ENCODE measurements around the gene CLDN1.
"Not testable (repeated sequence)": the region's sequence is repeated elsewhere in the genome, so short reads cannot be mapped to it uniquely, and the experiment has no call there.

CLDN1 gene

GRCh38 chr3:190279690-190280089 lies 42.6 kb downstream of the CLDN1 start:
- Histone ChIP-seq H3K27ac (ENCODE audit: low read depth, low read length) (no peak overlapping the region), H3K9ac (ENCODE audit: low read depth in 1 of 2, low read length in 2 of 2) (no peak overlapping the region), H3K4me3 (ENCODE audit: low read depth in 1 of 2, low read length in 2 of 2) (no peak overlapping the region), H3K36me3 (ENCODE audit: control insufficient read depth in 1 of 2, insufficient read depth in 2 of 2, low read length in 2 of 2) (no peaks in the 10 kb centered on the region), H3K27me3 (ENCODE audit: control insufficient read depth in 1 of 2, insufficient read depth in 2 of 2, low read length in 2 of 2) (no peaks in the 10 kb centered on the region), H3K9me3 (ENCODE audit: control insufficient read depth in 1 of 2, low read length in 2 of 2) (no peaks in the 10 kb centered on the region), H3K4me1 (ENCODE audit: control insufficient read depth in 1 of 2, insufficient read depth in 2 of 2, low read length in 2 of 2) (no peaks in the 10 kb centered on the region)

GRCh38 chr3:190272747-190273146 lies 49.5 kb downstream of the CLDN1 start:
- Histone ChIP-seq H3K9ac (ENCODE audit: low read depth in 1 of 2, low read length in 2 of 2) (no peak overlapping the region), H3K4me1 (ENCODE audit: control insufficient read depth in 1 of 2, insufficient read depth in 2 of 2, low read length in 2 of 2) (no peaks in the 10 kb centered on the region), H3K36me3 (ENCODE audit: control insufficient read depth in 1 of 2, insufficient read depth in 2 of 2, low read length in 2 of 2) (no peaks in the 10 kb centered on the region), H3K4me3 (ENCODE audit: low read depth in 1 of 2, low read length in 2 of 2) (no peak overlapping the region), H3K27me3 (ENCODE audit: control insufficient read depth in 1 of 2, insufficient read depth in 2 of 2, low read length in 2 of 2) (no peaks in the 10 kb centered on the region), H3K9me3 (ENCODE audit: control insufficient read depth in 1 of 2, low read length in 2 of 2) (no peaks in the 10 kb centered on the region), H3K27ac (ENCODE audit: low read depth, low read length) (no peak overlapping the region)

GRCh38 chr3:190269101-190269500 lies 53.1 kb downstream of the CLDN1 start:
- no peaks in the 10 kb centered on the region for H3K27me3 ChIP-seq (ENCODE audit: control insufficient read depth in 1 of 2, insufficient read depth in 2 of 2, low read length in 2 of 2)

GRCh38 chr3:190267464-190267863 lies 54.8 kb downstream of the CLDN1 start:
- H3K9me3 ChIP-seq (ENCODE audit: control insufficient read depth in 1 of 2, low read length in 2 of 2); H3K9ac ChIP-seq (ENCODE audit: low read depth in 1 of 2, low read length in 2 of 2); H3K4me1 ChIP-seq (ENCODE audit: control insufficient read depth in 1 of 2, insufficient read depth in 2 of 2, low read length in 2 of 2); H3K27me3 ChIP-seq (ENCODE audit: control insufficient read depth in 1 of 2, insufficient read depth in 2 of 2, low read length in 2 of 2); H3K27ac ChIP-seq (ENCODE audit: low read depth, low read length); H3K36me3 ChIP-seq (ENCODE audit: control insufficient read depth in 1 of 2, insufficient read depth in 2 of 2, low read length in 2 of 2); H3K4me3 ChIP-seq (ENCODE audit: low read depth in 1 of 2, low read length in 2 of 2): not testable (repeated sequence)

More at GRCh38 chr3:190269101-190269500, 53.1 kb downstream of the CLDN1 start:
- Histone ChIP-seq H3K9ac (ENCODE audit: low read depth in 1 of 2, low read length in 2 of 2) (no peak overlapping the region), H3K4me3 (ENCODE audit: low read depth in 1 of 2, low read length in 2 of 2) (no peak overlapping the region), H3K27ac (ENCODE audit: low read depth, low read length) (no peak overlapping the region), H3K4me1 (ENCODE audit: control insufficient read depth in 1 of 2, insufficient read depth in 2 of 2, low read length in 2 of 2) (peaks cover 0 to 4% of the 10 kb centered on the region in 2 donors), H3K9me3 (ENCODE audit: control insufficient read depth in 1 of 2, low read length in 2 of 2) (no peaks in the 10 kb centered on the region), H3K36me3 (ENCODE audit: control insufficient read depth in 1 of 2, insufficient read depth in 2 of 2, low read length in 2 of 2) (no peaks in the 10 kb centered on the region)

- Histone ChIP-seq H3K4me3 (ENCODE audit: low read depth in 1 of 2, low read length in 2 of 2) (no peak overlapping the region), H3K4me1 (ENCODE audit: control insufficient read depth in 1 of 2, insufficient read depth in 2 of 2, low read length in 2 of 2) (peaks cover 0 to 4% of the 10 kb centered on the region in 2 donors), H3K27me3 (ENCODE audit: control insufficient read depth in 1 of 2, insufficient read depth in 2 of 2, low read length in 2 of 2) (no peaks in the 10 kb centered on the region), H3K9ac (ENCODE audit: low read depth in 1 of 2, low read length in 2 of 2) (no peak overlapping the region), H3K36me3 (ENCODE audit: control insufficient read depth in 1 of 2, insufficient read depth in 2 of 2, low read length in 2 of 2) (no peaks in the 10 kb centered on the region), H3K27ac (ENCODE audit: low read depth, low read length) (no peak overlapping the region), H3K9me3 (ENCODE audit: control insufficient read depth in 1 of 2, low read length in 2 of 2) (no peaks in the 10 kb centered on the region)
These were observed 55.3 kb downstream of the CLDN1 start for GRCh38 chr3:190266913-190267290.

GRCh38 chr3:190266265-190266912 lies 55.9 kb downstream of the CLDN1 start:
- peaks cover 0 to 4% of the 10 kb centered on the region in 2 donors for H3K4me1 ChIP-seq (ENCODE audit: control insufficient read depth in 1 of 2, insufficient read depth in 2 of 2, low read length in 2 of 2)
- no peaks in the 10 kb centered on the region for H3K9me3 ChIP-seq (ENCODE audit: control insufficient read depth in 1 of 2, low read length in 2 of 2)
- H3K36me3 ChIP-seq (ENCODE audit: control insufficient read depth in 1 of 2, insufficient read depth in 2 of 2, low read length in 2 of 2) = no peaks in the 10 kb centered on the region
- H3K27ac ChIP-seq (ENCODE audit: low read depth, low read length) = no peak overlapping the region
- no peak overlapping the region for H3K9ac ChIP-seq (ENCODE audit: low read depth in 1 of 2, low read length in 2 of 2)
- no peak overlapping the region for H3K4me3 ChIP-seq (ENCODE audit: low read depth in 1 of 2, low read length in 2 of 2)
- H3K27me3 ChIP-seq (ENCODE audit: control insufficient read depth in 1 of 2, insufficient read depth in 2 of 2, low read length in 2 of 2) = no peaks in the 10 kb centered on the region

GRCh38 chr3:190265796-190266195 lies 56.5 kb downstream of the CLDN1 start:
- no peaks in the 10 kb centered on the region for H3K27me3 ChIP-seq (ENCODE audit: control insufficient read depth in 1 of 2, insufficient read depth in 2 of 2, low read length in 2 of 2)
- H3K36me3 ChIP-seq (ENCODE audit: control insufficient read depth in 1 of 2, insufficient read depth in 2 of 2, low read length in 2 of 2) = no peaks in the 10 kb centered on the region
- H3K9ac ChIP-seq (ENCODE audit: low read depth in 1 of 2, low read length in 2 of 2) = no peak overlapping the region
- H3K27ac ChIP-seq (ENCODE audit: low read depth, low read length) = no peak overlapping the region
- no peaks in the 10 kb centered on the region for H3K9me3 ChIP-seq (ENCODE audit: control insufficient read depth in 1 of 2, low read length in 2 of 2)
- peaks cover 0 to 4% of the 10 kb centered on the region in 2 donors for H3K4me1 ChIP-seq (ENCODE audit: control insufficient read depth in 1 of 2, insufficient read depth in 2 of 2, low read length in 2 of 2)
- H3K4me3 ChIP-seq (ENCODE audit: low read depth in 1 of 2, low read length in 2 of 2) = no peak overlapping the region

- Histone ChIP-seq H3K36me3 (ENCODE audit: control insufficient read depth in 1 of 2, insufficient read depth in 2 of 2, low read length in 2 of 2) (no peaks in the 10 kb centered on the region), H3K27ac (ENCODE audit: low read depth, low read length) (no peak overlapping the region), H3K27me3 (ENCODE audit: control insufficient read depth in 1 of 2, insufficient read depth in 2 of 2, low read length in 2 of 2) (no peaks in the 10 kb centered on the region), H3K9me3 (ENCODE audit: control insufficient read depth in 1 of 2, low read length in 2 of 2) (no peaks in the 10 kb centered on the region), H3K4me3 (ENCODE audit: low read depth in 1 of 2, low read length in 2 of 2) (no peak overlapping the region), H3K4me1 (ENCODE audit: control insufficient read depth in 1 of 2, insufficient read depth in 2 of 2, low read length in 2 of 2) (peaks cover 0 to 4% of the 10 kb centered on the region in 2 donors), H3K9ac (ENCODE audit: low read depth in 1 of 2, low read length in 2 of 2) (no peak overlapping the region)
These were observed 57.1 kb downstream of the CLDN1 start for GRCh38 chr3:190265126-190265525.

- Histone ChIP-seq H3K4me1 (ENCODE audit: control insufficient read depth in 1 of 2, insufficient read depth in 2 of 2, low read length in 2 of 2) (peaks cover 0 to 4% of the 10 kb centered on the region in 2 donors), H3K27ac (ENCODE audit: low read depth, low read length) (no peak overlapping the region), H3K4me3 (ENCODE audit: low read depth in 1 of 2, low read length in 2 of 2) (no peak overlapping the region), H3K9me3 (ENCODE audit: control insufficient read depth in 1 of 2, low read length in 2 of 2) (no peaks in the 10 kb centered on the region), H3K27me3 (ENCODE audit: control insufficient read depth in 1 of 2, insufficient read depth in 2 of 2, low read length in 2 of 2) (no peaks in the 10 kb centered on the region), H3K36me3 (ENCODE audit: control insufficient read depth in 1 of 2, insufficient read depth in 2 of 2, low read length in 2 of 2) (no peaks in the 10 kb centered on the region), H3K9ac (ENCODE audit: low read depth in 1 of 2, low read length in 2 of 2) (no peak overlapping the region)
These were observed 60.5 kb downstream of the CLDN1 start for GRCh38 chr3:190261740-190262139.

- Histone ChIP-seq H3K9me3 (ENCODE audit: control insufficient read depth in 1 of 2, low read length in 2 of 2) (no peaks in the 10 kb centered on the region), H3K4me1 (ENCODE audit: control insufficient read depth in 1 of 2, insufficient read depth in 2 of 2, low read length in 2 of 2) (peaks cover 0 to 4% of the 10 kb centered on the region in 2 donors), H3K27ac (ENCODE audit: low read depth, low read length) (no peak overlapping the region), H3K4me3 (ENCODE audit: low read depth in 1 of 2, low read length in 2 of 2) (no peak overlapping the region), H3K36me3 (ENCODE audit: control insufficient read depth in 1 of 2, insufficient read depth in 2 of 2, low read length in 2 of 2) (no peaks in the 10 kb centered on the region), H3K27me3 (ENCODE audit: control insufficient read depth in 1 of 2, insufficient read depth in 2 of 2, low read length in 2 of 2) (no peaks in the 10 kb centered on the region), H3K9ac (ENCODE audit: low read depth in 1 of 2, low read length in 2 of 2) (no peak overlapping the region)
These were observed 61.2 kb downstream of the CLDN1 start for GRCh38 chr3:190261015-190261414.

GRCh38 chr3:190260301-190260700 lies 61.9 kb downstream of the CLDN1 start:
- Histone ChIP-seq H3K27ac (ENCODE audit: low read depth, low read length) (no peak overlapping the region), H3K36me3 (ENCODE audit: control insufficient read depth in 1 of 2, insufficient read depth in 2 of 2, low read length in 2 of 2) (no peaks in the 10 kb centered on the region), H3K9ac (ENCODE audit: low read depth in 1 of 2, low read length in 2 of 2) (no peak overlapping the region), H3K4me1 (ENCODE audit: control insufficient read depth in 1 of 2, insufficient read depth in 2 of 2, low read length in 2 of 2) (no peaks in the 10 kb centered on the region), H3K9me3 (ENCODE audit: control insufficient read depth in 1 of 2, low read length in 2 of 2) (no peaks in the 10 kb centered on the region), H3K4me3 (ENCODE audit: low read depth in 1 of 2, low read length in 2 of 2) (no peak overlapping the region), H3K27me3 (ENCODE audit: control insufficient read depth in 1 of 2, insufficient read depth in 2 of 2, low read length in 2 of 2) (no peaks in the 10 kb centered on the region)
